Measurements from ENCODE around the gene UST.
"Not testable (repeated sequence)": the region's sequence is repeated elsewhere in the genome, so short reads cannot be mapped to it uniquely, and the experiment has no call there.

UST gene

GRCh38 chr6:149015535-149016525 is 269.0 kb downstream of the UST start:
- FAIRE-seq = no peak

DNA sequence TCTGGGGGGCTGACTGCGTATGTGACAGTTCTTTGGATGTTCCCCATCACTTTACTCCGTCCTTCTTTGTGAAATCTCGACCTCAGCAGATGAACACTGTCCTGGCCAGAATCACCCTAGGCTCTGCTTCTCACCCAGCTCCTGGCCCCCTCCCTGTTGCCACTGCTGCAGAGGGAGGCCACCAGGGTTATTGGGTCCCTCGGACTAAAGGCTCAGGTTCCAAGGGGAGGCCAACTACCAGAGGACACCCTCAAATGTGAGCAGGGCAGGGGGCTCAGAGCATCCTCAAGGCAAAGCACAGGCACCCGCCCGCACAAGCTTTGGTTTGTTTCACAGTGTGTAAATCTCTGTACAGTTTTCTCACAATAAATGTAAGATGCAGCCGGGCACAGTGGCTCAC is 269.9 kb downstream of the UST start:
- FAIRE-seq = no peak

DNA sequence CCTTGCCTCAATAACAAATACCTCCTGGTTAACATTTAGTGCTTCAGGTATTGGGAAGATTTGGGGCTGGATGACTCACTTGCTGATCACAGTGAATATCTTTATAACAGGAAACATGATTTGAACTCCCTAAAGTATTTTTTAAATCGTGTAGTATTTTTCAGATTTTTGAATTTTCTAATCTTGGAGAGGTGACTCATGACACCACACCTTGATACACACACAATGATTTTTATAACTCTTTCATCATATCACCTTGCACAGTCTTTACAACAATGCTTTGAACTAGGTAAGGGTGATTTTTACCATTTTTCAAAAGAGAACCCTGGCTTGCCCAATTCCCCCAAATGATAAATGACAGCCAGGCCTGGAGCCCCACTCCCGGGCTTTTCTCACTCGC is 273.5 kb downstream of the UST start:
- no peak for FAIRE-seq

DNA sequence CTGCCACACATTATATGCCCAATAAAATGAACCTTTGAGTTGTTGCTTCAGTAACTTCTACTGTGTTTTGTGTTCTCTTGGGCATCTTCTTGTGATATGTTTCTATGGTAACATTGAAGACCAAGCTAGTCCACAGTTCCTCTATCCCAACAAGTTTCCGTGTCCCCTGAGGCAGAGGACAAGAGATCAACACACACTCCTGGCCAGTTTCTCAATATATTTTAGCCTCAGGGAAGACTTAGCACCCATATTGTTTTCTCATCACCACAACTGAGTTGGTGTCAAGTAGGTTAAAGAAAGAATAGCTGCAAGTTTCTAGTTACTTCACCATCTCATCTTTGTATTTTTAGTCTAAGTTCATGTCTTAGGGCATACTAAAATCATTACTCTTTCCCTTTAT is 277.5 kb downstream of the UST start:
- no peak for FAIRE-seq

DNA sequence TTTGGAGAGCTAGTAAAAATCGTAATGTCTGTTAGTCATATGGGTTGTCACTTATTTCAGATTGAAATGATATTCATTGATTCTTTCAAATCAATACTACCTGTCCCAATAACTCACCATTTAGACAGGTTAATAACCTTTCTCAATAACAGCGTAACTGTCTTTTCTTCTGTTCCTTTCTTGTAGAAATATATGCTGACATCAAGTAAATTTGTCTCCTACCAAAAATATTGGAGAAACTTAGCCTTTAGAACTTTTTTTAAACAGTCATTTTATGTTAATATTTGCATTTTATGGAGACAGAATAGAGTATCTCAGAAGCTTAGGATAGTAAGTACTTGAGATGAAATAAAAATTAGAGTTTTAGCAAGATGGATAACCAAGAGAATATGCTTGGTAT is 278.2 kb downstream of the UST start:
- FAIRE-seq = no peak

- no peak for FAIRE-seq
Observed at GRCh38 chr6:149026530-149026942, 279.7 kb downstream of the UST start.

- no peak for FAIRE-seq
Observed at GRCh38 chr6:149027484-149027883, 280.7 kb downstream of the UST start.

DNA sequence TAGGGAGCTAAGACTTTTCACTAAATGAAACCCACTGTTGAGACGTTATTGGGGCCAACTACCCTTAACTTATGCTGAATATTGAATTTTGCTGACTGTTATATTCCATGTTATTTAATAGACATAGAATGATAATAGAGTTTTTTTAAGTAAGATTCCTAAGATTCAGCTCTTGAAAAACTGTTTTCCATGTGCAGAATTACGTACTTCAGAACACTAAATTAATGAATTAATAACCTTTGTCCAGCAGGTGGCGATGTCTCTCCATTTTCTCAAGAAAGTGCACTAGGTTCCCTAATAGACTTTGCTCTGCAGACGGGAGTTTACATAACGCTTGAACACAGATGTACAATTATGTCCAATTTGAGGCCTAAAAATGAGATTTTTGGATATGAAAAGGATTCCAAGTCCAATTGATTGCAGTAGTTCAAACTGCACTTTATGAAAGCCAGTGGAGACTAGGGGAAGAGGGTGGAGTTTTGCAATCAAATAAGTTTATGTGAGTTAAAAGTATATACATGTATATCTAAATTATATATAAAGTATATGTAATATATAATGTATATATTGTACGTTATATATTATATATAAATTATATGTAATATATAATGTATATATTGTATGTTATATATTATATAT is 282.1 kb downstream of the UST start:
- FAIRE-seq = peak; percentile 97

- FAIRE-seq = no peak
Observed at GRCh38 chr6:149031201-149031858, 284.5 kb downstream of the UST start.

- no peak for FAIRE-seq
Observed at GRCh38 chr6:149031859-149032598, 285.2 kb downstream of the UST start.

- no peak for FAIRE-seq
Observed at GRCh38 chr6:149032599-149033405, 286.0 kb downstream of the UST start.

DNA sequence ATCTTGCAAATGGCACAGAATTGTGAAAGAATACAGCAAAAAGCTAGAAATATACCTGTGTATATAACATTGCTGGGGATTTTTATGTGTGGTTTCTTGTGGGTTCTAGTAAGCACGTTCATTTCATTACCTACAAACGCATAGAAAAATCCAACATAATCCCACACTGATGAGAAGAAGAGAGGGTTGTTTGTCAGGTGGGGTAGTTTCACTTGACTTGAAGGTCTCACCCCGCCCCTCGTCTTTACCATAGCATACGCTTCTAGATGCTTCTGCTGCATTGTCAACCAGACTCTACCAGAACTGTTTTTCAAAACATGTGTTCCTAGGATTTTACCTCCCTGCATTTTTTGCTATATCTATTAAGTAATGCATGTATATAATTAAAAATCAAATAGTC is 286.6 kb downstream of the UST start:
- no peak for FAIRE-seq

DNA sequence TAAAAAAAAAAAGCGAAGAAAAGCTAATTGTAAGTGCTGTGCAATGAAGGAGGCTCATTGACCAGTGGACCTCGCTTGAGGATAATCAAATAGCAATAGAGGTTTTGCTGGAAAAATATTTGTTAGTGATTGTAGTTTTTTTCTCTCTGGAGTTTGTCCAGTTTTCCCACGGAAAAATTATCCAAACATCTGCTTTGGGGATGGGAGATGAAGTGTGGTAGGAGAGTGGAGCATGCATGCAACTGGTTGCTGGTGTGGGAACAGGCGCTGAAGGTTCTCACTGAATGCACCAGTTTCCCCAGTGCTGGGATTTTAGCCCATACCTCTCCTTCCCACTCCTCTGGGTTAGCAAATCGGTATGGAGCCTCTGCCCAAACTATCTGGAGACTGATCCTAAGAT is 288.9 kb downstream of the UST start:
- no peak for FAIRE-seq

DNA sequence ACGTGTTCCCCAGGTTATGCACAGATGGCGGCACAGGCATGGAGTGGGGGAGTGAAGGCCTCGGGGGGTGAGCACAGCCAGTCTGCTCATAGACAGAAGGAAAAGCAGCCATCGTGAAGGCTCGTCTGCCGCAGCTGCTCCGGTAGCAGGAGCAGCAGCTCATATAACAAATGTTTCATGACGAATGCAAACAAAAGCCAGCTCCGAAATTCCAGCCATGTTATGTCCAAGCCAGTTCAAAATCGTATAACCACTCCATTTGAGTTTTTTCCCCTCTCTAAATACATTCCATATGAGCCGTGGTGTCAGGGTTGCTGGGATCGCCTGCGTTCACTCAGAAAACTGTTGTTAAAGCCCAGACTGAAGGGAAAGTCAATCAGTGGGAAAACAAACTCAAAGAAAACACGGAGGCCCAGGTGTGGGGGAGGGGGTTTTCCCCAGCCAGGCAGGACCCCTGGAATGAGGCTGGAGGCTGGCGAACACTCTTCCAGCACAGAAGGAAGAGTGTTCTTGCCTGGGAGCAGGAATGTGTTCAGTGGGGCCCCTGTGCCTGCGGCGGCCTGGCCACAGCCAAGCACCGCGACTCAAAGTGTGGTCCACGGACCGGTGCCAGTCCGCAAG is 290.3 kb downstream of the UST start:
- no peak for FAIRE-seq

DNA sequence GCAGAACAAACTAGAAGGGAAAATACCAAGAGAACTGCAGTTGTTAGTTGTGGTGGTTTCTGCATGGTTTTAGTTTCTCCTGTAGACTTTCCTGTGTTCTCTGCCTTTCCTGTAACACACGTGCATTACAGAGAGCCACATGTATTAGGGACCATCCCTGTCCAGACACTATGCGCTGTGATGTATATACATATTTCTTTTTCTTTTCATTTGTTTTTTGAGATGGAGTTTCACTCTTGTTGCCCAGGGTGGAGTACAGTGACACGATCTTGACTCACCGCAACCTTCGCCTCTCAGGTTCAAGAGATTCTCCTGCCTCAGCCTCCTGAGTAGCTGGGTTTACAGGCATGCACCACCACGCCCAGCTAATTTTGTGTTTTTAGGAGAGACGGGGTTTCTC is 292.2 kb downstream of the UST start:
- FAIRE-seq = not testable (repeated sequence)

GRCh38 chr6:149041953-149042352 is 295.1 kb downstream of the UST start:
- no peak for FAIRE-seq

- no peak for FAIRE-seq
Observed at GRCh38 chr6:149043476-149044130, 296.8 kb downstream of the UST start.

- no peak for FAIRE-seq
Observed at GRCh38 chr6:149044528-149044927, 297.7 kb downstream of the UST start.

GRCh38 chr6:149045404-149045803 is 298.6 kb downstream of the UST start:
- FAIRE-seq = no peak

GRCh38 chr6:149046164-149046821 is 299.5 kb downstream of the UST start:
- FAIRE-seq = no peak
